ENCODE measurements around the gene IL1R2.
A peak's percentile ranks its signal among the peaks of the same experiment; 100 is the strongest.

IL1R2 gene

GRCh38 chr2:101991721-101992145 lies at the start of gene IL1R2:
Gene IL1R2, plus strand, starts transcription at chr2:101991960. Its CDS starts 16,616 bp downstream, at chr2:102008576.
- ChIA-PET POLR2A (no interaction called here), CTCF (no interaction called here)
- Histone ChIP-seq H3K4me3 (ENCODE audit: low read depth, low read length) (no peak within 1 kb of the TSS), H3K27ac (ENCODE audit: extremely low read depth, low read depth, low read length) (no peak within 1 kb of the TSS), H3K36me3 (ENCODE audit: control insufficient read depth in 2 of 2, insufficient read depth in 1 of 2, low read length in 2 of 2) (no peaks in the 10 kb centered on the region), H3K4me1 (ENCODE audit: control insufficient read depth, insufficient read depth, low read length) (no peaks in the 10 kb centered on the region), H3K9me3 (ENCODE audit: control insufficient read depth, insufficient read depth, low read depth, low read length) (no peaks in the 10 kb centered on the region)
- TF ChIP-seq ZNF596 (tag by site-specific recombination; IDR thresholded peaks at IDR 0.05): peak; percentile 97
- TF ChIP-seq ZSCAN4 (tag by site-specific recombination; IDR thresholded peaks at IDR 0.05): no peak

- CTCF ChIA-PET: no interaction called here
- POLR2A ChIA-PET: no interaction called here
- Histone ChIP-seq H3K27ac (ENCODE audit: extremely low read depth, low read depth, low read length) (no peak overlapping the region), H3K4me3 (ENCODE audit: low read depth, low read length) (no peak overlapping the region), H3K9me3 (ENCODE audit: control insufficient read depth, insufficient read depth, low read depth, low read length) (no peaks in the 10 kb centered on the region), H3K36me3 (ENCODE audit: control insufficient read depth in 2 of 2, insufficient read depth in 1 of 2, low read length in 2 of 2) (no peaks in the 10 kb centered on the region), H3K4me1 (ENCODE audit: control insufficient read depth, insufficient read depth, low read length) (no peaks in the 10 kb centered on the region)
- no peak for TF ChIP-seq ZNF768 (tag by site-specific recombination; IDR thresholded peaks at IDR 0.05)
- TF ChIP-seq HOXD13 (CRISPR knock-in tag; IDR thresholded peaks at IDR 0.05; ENCODE audit: borderline replicate concordance): no peak
- TF ChIP-seq SP3 (tag by site-specific recombination; IDR thresholded peaks at IDR 0.05): no peak
- TF ChIP-seq ZBTB21 (tag by site-specific recombination; IDR thresholded peaks at IDR 0.05): no peak
These were observed 48.9 kb upstream of the IL1R2 start for GRCh38 chr2:101942851-101943250.

DNA sequence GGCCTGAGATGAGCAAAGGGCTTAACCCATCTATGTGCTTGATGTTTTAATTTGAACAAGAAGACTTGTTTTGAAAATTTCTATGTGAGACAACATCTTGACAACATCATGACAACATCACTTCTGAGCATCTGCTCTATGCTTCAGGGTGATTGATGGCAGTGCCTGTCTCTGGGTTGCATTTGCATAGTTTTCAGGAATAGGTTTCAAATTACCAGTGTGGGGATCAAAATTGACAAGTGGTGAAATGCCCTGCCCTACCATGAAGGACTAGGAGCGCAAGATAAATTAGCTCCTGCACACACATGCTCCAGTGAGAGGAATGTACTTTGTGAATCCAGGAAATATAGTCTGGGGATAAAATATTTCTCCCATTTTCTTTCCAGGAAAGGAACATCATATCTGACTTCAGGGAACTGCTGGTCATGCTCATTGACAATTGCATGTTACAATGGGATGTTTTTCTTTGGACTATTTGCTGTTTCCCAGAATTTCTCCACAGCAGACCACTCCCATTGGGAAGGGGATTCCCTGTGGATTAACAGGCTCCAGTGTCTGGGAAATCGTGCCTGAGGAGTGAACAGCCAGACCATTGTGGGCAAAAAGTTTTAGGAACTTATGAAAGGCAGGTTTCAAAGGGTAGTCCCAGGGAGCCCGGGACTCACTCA lies 45.3 kb upstream of the IL1R2 start:
- no peak overlapping the region for H3K27ac ChIP-seq (ENCODE audit: extremely low read depth, low read depth, low read length)
- TF ChIP-seq PRDM10 (tag by site-specific recombination; IDR thresholded peaks at IDR 0.05) (no peak), ZNF560 (tag by site-specific recombination; IDR thresholded peaks at IDR 0.05; ENCODE audit: borderline replicate concordance) (no peak)
- ChIA-PET CTCF (no interaction called here), POLR2A (no interaction called here)
- H3K4me1 ChIP-seq (ENCODE audit: control insufficient read depth, insufficient read depth, low read length): no peaks in the 10 kb centered on the region
- H3K4me3 ChIP-seq (ENCODE audit: low read depth, low read length): no peak overlapping the region
- no peaks in the 10 kb centered on the region for H3K9me3 ChIP-seq (ENCODE audit: control insufficient read depth, insufficient read depth, low read depth, low read length)
- no peaks in the 10 kb centered on the region for H3K36me3 ChIP-seq (ENCODE audit: control insufficient read depth in 2 of 2, insufficient read depth in 1 of 2, low read length in 2 of 2)

DNA sequence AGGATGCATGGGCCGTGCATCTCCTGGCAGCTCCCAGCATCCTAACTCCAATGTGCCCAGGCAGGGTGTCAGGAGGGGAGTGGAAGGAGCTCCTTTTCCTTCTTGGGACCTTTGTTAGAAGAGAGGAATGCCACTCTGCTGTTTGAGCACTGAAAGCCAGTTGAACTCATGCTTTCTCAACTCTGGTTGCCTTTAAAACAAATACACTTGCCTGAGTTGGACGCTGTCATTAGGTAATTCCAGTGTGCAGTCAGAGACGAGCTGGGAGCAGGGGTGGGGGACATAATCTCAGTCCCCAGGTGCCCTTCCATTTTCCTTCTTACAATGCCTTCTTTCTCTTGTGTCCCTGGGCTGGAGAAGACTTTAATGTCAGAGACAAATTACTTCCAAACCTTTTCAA lies 44.4 kb upstream of the IL1R2 start:
- H3K9me3 ChIP-seq (ENCODE audit: control insufficient read depth, insufficient read depth, low read depth, low read length): no peaks in the 10 kb centered on the region
- H3K4me3 ChIP-seq (ENCODE audit: low read depth, low read length): no peak overlapping the region
- ChIA-PET POLR2A (no interaction called here), CTCF (no interaction called here)
- H3K4me1 ChIP-seq (ENCODE audit: control insufficient read depth, insufficient read depth, low read length): no peaks in the 10 kb centered on the region
- no peak overlapping the region for H3K27ac ChIP-seq (ENCODE audit: extremely low read depth, low read depth, low read length)
- H3K36me3 ChIP-seq (ENCODE audit: control insufficient read depth in 2 of 2, insufficient read depth in 1 of 2, low read length in 2 of 2): no peaks in the 10 kb centered on the region
- no peak for TF ChIP-seq ZNF423 (tag by site-specific recombination; IDR thresholded peaks at IDR 0.05)
- TF ChIP-seq, protein P1, sequence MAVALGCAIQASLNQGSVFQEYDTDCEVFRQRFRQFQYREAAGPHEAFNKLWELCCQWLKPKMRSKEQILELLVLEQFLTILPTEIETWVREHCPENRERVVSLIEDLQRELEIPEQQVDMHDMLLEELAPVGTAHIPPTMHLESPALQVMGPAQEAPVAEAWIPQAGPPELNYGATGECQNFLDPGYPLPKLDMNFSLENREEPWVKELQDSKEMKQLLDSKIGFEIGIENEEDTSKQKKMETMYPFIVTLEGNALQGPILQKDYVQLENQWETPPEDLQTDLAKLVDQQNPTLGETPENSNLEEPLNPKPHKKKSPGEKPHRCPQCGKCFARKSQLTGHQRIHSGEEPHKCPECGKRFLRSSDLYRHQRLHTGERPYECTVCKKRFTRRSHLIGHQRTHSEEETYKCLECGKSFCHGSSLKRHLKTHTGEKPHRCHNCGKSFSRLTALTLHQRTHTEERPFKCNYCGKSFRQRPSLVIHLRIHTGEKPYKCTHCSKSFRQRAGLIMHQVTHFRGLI (tag by site-specific recombination; IDR thresholded peaks at IDR 0.05): no peak
- no peak for TF ChIP-seq ZNF394 (tag by site-specific recombination; IDR thresholded peaks at IDR 0.05; ENCODE audit: borderline replicate concordance)
- TF ChIP-seq PRDM2 (tag by site-specific recombination; IDR thresholded peaks at IDR 0.05; ENCODE audit: borderline replicate concordance): no peak
- no peak for TF ChIP-seq KLF9 (tag by site-specific recombination; IDR thresholded peaks at IDR 0.05; ENCODE audit: low read depth)

Measured in HEK293 (cell line).